Esophagus squamous epithelium (tissue), 5 donors: ENCODE data around the gene SLC2A13. TPM values are rescaled to one million over a fixed set of nuclear protein-coding genes. Genes with fewer than 3 reads are reported as not detected.

Experiments
- DNase-seq: peaks from one replicate; lab custom pipeline; 2025; lab: John Stamatoyannopoulos, UW
- H3K27ac ChIP-seq, 4 donors: fragments of 200-600 bp; sonication (generic); one replicate each; pipeline ENCODE4 v1.5.1; 2016 to 2019; ENCODE audit warnings: mild to moderate bottlenecking in 1 of 4
- H3K27me3 ChIP-seq, 4 donors: fragments of 200-600 bp; sonication (generic); 1 replicate in 3 of 4; 2 replicates in 1 of 4; pipeline versions ENCODE4 v1.5.1 to v1.6.0; 2017 to 2021; ENCODE audit warnings: antibody characterized with exemption in 1 of 4
- H3K36me3 ChIP-seq, 3 donors: fragments of 200-600 bp; sonication (generic); one replicate each; pipeline ENCODE4 v1.5.1; 2016 to 2019
- H3K4me1 ChIP-seq, 3 donors: fragments of 200-600 bp; sonication (generic); one replicate each; pipeline ENCODE4 v1.5.1; 2017 to 2019
- H3K4me3 ChIP-seq, 4 donors: fragments of 200-600 bp; sonication (generic); 1 replicate in 3 of 4; 2 replicates in 1 of 4; pipeline ENCODE4 v1.5.1; 2016 to 2019; ENCODE audit warnings: mild to moderate bottlenecking in 2 of 4, moderate library complexity in 1 of 4
- H3K9me3 ChIP-seq, 3 donors: fragments of 200-600 bp; sonication (generic); one replicate each; pipeline ENCODE4 v1.5.1; 2016 to 2019
- CTCF ChIP-seq, 6 experiments: fragments of 450-650 bp in 4 of 6; fragments of 200-600 bp in 2 of 6; sonication (generic) in 2 of 6; IDR thresholded peaks; one replicate each; pipeline ENCODE4 v1.5.1; 2016 to 2019; ENCODE audit warnings: antibody characterized with exemption in 6 of 6, mild to moderate bottlenecking in 4 of 6, moderate library complexity in 4 of 6
- POLR2A ChIP-seq, 4 donors: fragments of 450-650 bp; IDR thresholded peaks; one replicate each; pipeline ENCODE4 v1.6.1; 2017; ENCODE audit warnings: antibody characterized with exemption in 4 of 4, mild to moderate bottlenecking in 4 of 4, moderate library complexity in 3 of 4
- WGBS, 2 donors: methylation state at CpG; one replicate each; pipeline ENCODE4 v1.1.5; 2018; 5-methylcytosine and 5-hydroxymethylcytosine counted together
- intact Hi-C: fragments of 100-400 bp; cut with DNase I; formaldehyde crosslinking; loops from one replicate; pipeline ENCODE4 v1.15.0; 2022
- small RNA-seq, 4 donors: library from RNA; depleted of rRNA; stranded (forward); fragments of <200 nt; gene quantifications; one replicate each; pipeline ENCODE3, GENCODE V24; 2016
- total RNA-seq, 4 donors: library from RNA; depleted of rRNA; stranded (reverse); fragments of >200 nt; gene quantifications; one replicate each; pipeline ENCODE4 v1.1.0, GENCODE V29; 2016
- donor health status: DM: yes; HTN: yes; CAD: no.

SLC2A13 gene
- total RNA-seq, 4 donors from 2014 or later: 2.6 to 10.5 (median 4.0) TPM

GRCh38 chr12:39722504-39722903 is 383.4 kb downstream of the SLC2A13 start:
- no peaks in the 10 kb centered on the region for H3K36me3 ChIP-seq
- no peaks in the 10 kb centered on the region for H3K4me1 ChIP-seq
- H3K27ac ChIP-seq: no peak overlapping the region
- H3K4me3 ChIP-seq: no peak overlapping the region
- no peaks in the 10 kb centered on the region for H3K9me3 ChIP-seq
- TF ChIP-seq CTCF (IDR thresholded peaks at IDR 0.05) (no peak), POLR2A (IDR thresholded peaks at IDR 0.05) (no peak)
- no peak for DNase-seq
- intact Hi-C loops: no loop called here
- no peaks in the 10 kb centered on the region for H3K27me3 ChIP-seq
- 76 to 79% methylated on average over 1 of the region's 1 CpG for WGBS, 2 donors

- Histone ChIP-seq H3K4me1 (no peaks in the 10 kb centered on the region), H3K36me3 (no peaks in the 10 kb centered on the region), H3K4me3 (no peak overlapping the region), H3K9me3 (no peaks in the 10 kb centered on the region), H3K27ac (no peak overlapping the region), H3K27me3 (no peaks in the 10 kb centered on the region)
- TF ChIP-seq CTCF (IDR thresholded peaks at IDR 0.05) (no peak), POLR2A (IDR thresholded peaks at IDR 0.05) (no peak)
- 89 to 90% methylated on average over 14 of the region's 14 CpGs for WGBS, 2 donors
- DNase-seq: no peak
- intact Hi-C loops: no loop called here
These were observed 392.3 kb downstream of the SLC2A13 start for GRCh38 chr12:39713552-39713951.

GRCh38 chr12:39712334-39712733 is 393.5 kb downstream of the SLC2A13 start:
- Histone ChIP-seq H3K36me3 (no peaks in the 10 kb centered on the region), H3K27me3 (no peaks in the 10 kb centered on the region), H3K4me1 (no peaks in the 10 kb centered on the region), H3K27ac (no peak overlapping the region), H3K4me3 (no peak overlapping the region), H3K9me3 (no peaks in the 10 kb centered on the region)
- no peak for TF ChIP-seq CTCF (IDR thresholded peaks at IDR 0.05)
- WGBS, 2 donors: 90 to 92% methylated on average over 20 of the region's 20 CpGs
- no peak for DNase-seq
- intact Hi-C loops: no loop called here

Small RNA genes within 50 kb of the gene (small RNA-seq; reads per million reads assigned to genes)
- gene RF00414: 0 reads per million in 4 donors

Other genes starting within 250 kb of the SLC2A13 start
- gene LRRK2, start 118.9 kb upstream of the SLC2A13 start, total RNA-seq: 10 to 100 TPM; 10.9 to 21.4 (median 13.4) TPM